Nucleus accumbens (tissue), 56 donors: ENCODE measurements around the gene REV1.
"Not testable (repeated sequence)": the region's sequence is repeated elsewhere in the genome, so short reads cannot be mapped to it uniquely, and the experiment has no call there.

Experiments
- DNase-seq, 56 donors: peaks; one replicate each; lab custom pipeline; 2025; lab: John Stamatoyannopoulos, UW

The REV1 gene

DNA sequence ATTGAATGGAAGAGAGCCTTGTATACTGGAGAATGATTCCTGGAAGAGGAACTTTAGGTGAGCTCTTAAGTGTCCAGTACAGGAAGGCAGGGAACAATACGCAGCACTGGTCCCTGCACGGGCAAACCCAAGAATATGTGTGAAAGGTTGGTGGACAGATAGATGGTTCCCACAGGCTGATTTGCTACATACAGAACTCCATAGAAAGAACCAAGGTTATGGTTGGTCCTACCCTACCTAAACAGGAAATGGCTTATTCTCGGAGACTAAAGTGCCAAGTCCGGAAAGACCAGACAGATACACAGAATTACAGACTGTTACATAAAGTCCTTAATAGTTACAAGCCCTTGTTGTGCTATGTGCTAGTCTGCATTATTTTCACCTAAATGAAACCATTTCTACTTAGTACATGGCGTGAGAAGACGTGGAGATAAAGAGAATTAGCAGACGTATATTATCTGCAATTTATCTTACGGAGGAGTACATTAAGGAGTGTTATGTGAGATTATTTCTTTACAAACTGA lies 1.2 kb downstream of the REV1 start:
- DNase-seq = no peak

DNA sequence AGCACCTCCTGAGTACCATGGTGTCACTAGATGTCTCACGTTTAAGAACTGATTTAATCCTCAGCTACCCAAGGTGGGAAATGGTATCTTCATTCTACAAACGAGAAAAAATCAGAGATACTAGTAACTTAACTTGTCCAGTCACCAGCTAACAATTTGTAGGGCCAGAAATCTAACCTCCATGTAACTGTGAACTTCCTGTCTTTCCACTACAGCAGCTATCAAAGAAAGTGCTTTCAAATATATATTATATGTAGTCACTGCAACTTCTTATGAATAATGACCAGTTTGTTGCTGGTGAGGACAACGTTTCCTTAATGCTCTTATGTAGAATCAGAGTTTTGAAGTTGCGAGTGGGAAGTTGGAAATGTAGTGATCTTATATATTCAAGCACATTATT lies 1.9 kb downstream of the REV1 start:
- DNase-seq = no peak

DNA sequence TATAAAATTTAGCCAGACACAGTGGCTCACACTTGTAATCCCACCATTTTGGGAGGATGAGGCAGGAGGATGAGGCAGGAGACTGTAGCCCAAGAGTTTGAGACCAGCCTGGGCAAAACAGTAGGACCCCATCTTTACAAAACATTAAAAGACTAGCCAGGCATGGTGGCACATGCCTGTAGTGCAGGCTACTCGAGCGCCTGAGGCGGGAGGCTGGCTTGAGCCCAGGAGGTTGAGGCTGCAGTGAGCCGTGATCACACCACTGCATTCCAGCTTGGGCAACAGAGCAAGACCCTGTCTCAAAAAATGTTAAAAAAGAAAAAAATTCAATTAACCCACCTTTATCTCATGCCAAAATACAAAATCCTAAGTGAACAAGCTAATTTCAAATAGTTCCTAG lies 4.0 kb downstream of the REV1 start:
- no peak for DNase-seq

DNA sequence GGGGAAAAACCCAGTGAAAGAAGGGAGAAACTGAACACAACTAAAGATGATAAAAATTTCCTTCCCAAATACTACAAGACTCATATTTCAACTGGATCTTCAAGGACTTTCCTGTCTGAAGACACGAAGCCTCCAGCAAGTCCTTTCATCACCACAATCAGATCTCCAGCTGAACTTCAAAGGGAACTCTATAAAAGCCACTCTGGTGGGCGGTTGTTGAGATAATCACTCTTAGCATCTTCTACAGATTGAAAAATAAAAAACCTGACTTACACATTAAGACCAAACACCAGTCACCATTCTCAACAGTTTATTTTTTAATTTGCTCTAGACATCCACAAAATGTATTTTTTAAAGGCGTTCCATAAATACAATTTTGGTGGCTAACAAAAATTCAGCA lies 4.4 kb downstream of the REV1 start:
- DNase-seq = no peak

DNA sequence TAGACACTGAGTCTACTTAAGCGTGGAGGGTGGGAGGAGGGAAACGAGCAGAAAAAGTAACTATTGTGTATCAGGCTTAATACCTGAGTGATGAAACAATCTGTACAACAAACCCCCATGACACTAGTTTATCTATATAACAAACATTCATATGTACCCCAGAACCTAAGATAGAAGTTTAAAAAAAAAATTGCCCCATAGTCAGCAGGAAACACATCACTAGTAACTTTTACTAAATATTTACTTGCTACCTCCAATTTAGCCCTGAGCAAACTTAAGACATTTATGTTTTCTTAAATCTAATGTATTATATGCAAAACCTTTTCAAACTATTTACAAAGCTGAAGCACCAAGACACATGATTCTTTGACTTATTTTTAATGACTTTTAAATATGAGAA lies 5.6 kb downstream of the REV1 start:
- DNase-seq = no peak

DNA sequence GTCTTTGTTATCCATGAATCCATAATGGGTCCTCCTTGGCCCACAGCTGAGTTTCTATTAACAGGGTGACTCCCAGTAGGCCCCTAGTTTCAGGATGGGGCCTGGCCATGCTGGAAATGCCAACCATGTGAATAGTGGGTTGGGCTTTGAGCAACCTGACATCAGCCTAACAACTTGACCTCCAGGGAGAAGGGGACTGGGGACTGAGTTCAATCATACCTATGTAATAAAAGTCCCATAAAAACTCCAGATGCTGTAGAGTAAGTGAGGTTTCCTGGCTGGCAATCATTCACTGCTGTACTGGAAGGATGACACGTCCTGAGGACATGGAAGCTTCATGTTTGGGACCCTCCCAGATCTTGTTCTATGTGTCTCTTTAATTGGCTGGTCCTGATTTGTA lies 7.9 kb downstream of the REV1 start:
- no peak for DNase-seq

DNA sequence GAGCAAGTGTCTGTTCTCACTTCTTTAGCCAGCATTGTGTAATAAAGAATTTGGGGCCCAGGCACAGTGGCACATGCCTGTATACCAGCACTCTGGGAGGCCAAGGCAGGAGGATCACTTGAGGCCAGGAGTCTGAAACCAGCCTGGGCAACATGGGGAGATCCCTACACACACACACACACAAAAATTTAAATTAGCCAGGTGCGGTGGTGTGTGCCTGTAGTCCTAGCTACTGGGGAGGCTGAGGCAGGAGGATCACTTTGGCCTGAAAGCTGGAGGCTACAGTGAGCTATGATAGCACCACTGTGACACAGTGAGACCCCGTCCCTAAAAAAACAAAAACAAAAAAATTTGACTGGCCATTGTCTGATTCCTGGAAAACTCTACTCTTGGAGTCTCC lies 8.3 kb downstream of the REV1 start:
- no peak for DNase-seq

DNA sequence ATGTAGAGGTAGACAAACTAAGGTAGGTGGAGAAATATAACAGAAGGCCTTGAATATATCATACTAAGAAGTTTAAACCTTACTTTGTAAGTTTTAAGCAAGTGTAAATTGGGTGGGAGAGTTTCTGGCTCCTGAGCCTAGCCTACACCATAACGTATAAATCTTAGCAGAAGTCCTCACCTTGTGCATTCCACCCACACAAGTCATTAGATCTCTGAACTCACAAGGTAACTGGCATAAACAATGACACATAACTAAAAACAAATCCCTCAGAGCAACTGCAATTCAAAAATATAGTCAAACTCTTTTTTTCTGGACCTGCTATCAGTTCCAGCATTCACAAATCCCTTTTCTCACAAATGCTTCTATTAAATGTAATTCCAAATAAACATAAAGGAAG lies 9.4 kb downstream of the REV1 start:
- no peak for DNase-seq

DNA sequence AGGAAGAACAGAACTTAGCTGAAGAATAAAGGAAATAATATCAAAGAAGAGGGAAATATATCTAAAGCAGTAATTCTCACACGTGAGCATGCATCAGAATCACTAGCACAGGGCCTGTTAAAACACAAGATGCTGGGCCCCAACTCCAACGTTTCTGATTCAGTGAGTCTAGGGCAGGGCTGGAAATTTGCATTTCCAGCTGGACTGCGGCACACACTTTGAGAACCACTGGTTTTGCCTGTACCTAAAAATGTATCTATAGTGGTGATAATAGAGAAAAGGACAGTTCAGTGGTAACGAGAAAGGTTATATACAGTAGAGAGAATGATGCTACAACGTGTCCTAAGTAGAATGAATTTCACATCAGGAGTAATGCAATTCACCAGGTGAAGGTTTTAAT lies 11.2 kb downstream of the REV1 start:
- DNase-seq = no peak

DNA sequence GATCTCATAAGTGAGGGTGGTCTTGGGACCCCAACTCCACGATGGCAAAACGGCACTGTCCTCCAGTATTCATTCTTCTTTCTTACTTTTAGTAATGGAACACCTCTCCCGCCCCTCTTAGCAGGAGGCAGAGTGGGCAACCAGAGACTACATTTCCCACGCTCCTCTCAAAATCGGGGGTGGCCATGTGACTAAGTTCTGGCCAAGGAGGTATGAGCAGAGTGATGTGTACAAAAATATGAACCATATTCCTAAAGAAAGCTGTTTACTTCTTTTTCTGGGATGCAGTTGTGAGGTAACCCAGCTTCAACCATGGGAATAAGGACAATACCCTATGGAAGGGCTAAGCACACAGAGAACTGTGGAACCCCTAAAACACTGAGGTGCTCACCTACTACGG lies 12.8 kb downstream of the REV1 start:
- no peak for DNase-seq

DNA sequence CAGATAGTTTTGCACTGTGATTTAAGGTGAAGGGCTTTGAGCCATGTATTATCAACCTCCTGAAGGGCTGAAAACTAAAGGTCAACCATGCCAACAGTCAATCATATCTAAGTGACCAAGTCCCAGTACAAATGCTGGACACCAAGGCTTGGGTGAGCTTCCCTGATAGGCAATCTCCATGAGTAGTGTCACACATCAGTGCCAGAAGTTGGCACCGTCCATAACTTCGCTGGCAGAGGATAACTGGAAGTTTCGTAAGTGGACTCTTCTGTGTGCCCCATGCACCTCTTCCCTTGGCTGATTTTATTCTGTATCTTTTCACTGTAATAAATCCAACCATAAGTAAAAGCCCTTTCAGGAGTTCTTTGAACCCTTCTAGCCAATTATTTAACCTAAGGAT lies 13.2 kb downstream of the REV1 start:
- no peak for DNase-seq

DNA sequence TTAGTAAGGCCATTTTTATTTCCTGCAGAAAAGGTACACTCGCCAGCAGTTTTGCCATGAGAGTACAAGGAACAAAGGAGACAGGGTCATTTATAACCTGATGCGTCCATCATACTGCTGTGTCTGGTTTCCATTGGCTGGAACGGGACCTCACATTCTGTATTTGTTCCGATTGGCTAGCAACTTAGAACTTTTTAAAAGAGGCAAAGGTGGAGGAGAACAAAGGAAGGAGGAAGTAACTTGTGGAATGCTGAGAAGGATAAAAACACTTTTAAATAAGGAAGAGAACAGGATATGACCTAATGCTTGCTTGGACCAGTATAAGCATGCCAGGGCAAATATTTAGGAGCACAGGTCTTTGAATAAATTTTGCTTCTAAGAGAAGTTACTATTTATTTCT lies 14.7 kb downstream of the REV1 start:
- DNase-seq = not testable (repeated sequence)

DNA sequence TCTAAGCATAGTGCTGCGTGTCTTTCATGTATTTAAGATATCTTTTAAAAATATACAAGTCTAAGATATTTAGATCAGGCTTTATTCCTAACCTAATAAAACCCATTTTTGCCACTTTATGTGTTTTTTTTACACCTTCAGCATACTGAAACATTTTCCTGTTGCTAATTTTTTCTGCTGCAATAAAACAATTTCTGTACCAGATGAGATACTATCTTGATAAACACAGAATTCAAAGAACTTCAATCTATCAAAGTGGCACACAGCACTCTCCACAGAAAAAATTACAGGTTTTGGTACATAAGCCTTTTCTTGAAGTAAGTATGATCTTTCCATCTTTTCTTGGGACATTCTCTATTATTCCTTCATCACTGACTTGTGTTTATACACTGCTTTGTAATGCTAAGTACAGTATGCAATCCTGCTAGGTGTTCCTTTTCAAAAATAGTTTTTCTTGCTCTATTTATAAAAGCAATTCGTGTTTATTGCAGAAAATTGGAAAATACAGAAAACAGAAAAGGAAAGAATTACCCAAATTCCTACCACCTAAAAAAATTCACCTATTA lies 16.2 kb downstream of the REV1 start:
- no peak for DNase-seq

DNA sequence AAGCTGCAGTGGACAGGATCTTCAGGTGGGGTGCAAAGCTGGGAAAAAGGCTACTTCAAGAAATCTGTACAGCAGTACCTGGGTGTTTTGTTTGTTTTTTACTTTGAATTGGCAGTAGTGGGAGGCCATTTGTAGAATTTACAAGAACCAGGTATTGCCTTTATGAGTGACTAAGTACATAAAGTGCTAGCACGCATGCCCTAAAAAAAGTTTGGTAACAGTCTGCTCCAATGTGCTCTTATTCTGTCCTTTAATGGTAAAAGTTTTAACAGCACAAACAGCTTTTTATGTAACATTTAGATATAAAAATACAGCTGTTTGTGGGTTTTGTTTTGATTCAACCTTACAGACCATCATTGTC lies 17.2 kb downstream of the REV1 start:
- DNase-seq = no peak

DNA sequence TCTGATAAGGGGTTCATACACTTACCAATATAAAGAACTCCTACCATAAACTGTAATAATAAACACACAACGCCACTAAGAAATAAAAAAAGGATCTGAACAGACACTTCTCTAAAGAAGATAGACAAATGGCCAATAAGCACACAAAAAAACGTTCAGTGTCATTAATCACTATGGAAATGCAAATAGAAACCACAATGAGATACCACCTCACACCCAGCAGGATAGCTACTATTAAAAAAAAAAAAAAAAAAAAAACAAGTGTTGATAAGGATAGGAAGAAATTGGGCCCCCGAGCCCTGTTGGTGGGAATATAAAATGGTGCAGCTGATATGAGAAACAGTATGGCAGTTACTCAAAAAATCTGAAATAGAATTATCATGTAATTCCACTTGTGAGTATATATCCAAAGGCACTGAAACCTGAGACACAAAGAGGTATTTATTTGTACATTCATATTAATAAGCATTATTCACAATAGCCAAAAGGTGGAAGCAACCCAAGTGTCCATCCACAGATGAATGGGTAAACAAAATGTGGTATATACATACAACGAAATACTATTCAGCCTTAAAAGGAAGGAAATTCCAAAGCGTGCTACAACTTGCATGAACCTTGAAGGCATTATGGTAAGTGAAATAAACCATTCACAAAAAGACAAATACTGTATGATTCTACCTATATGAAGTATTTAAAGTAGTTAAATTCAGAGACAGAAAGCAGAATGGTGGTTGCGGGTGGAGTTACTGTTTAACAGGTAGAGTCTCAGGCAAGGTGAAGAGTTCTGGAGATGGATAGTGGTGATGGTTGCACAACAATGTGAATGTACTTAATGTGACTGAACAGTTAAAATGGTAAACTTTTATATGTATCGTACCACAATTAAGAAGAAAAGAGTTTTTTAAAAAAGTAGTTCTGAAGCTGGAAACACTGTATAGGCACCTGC lies 17.9 kb downstream of the REV1 start:
- no peak for DNase-seq

DNA sequence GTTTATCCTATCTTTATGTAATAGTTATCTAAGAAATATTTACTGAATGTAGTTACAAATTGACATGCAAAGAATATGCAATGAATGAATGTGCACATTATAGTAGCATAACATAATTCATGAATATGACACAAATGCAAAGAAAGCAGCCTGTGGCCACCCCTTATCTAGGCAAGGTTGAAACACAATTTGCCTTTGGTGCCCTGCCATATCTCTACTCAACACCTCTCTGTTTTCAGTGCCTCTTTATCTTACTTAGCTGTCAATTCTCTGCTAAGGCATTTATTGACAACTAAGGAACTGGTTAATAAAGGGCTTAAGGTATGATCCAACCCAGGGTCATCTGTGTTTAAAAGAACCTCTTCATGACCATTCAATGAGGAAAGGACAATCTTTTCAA lies 18.9 kb downstream of the REV1 start:
- DNase-seq = no peak

DNA sequence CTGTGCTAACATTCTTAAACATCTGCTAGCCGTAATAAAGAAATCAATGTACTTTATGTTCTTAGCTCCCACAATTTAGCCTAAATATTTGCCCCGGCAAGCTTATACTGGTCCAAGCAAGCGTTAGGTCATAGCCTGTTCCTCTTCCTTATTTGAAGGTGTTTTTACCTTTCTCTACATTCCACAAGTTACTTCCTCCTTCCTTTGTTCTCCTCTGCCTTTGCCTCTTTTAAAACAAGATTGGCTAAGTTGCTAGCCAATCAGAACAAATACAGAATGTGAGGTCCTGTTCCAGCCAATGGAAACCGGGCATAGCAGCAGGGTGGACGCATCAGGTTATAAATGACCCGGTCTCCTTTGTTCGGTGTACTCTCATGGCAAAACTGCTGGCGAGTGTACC lies 19.4 kb downstream of the REV1 start:
- DNase-seq = not testable (repeated sequence)

DNA sequence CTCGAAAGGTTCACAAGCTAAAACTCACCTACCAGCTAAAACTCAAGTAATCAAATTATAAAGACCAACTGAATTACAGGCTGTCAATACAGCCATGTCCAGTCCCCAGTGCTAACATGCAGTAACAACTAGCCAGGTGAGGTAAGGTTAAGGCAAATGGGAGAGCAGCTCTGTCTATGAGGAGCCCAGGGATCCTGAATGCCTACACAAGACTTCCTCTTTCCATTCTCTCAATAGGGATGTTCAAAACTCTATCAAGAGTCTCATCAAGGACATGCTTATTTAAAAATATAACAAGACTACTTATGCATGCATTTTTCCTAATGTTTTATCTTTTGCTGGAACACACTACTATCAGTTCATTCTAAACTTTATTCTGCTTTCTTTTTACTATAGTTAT lies 20.4 kb downstream of the REV1 start:
- DNase-seq = no peak

DNA sequence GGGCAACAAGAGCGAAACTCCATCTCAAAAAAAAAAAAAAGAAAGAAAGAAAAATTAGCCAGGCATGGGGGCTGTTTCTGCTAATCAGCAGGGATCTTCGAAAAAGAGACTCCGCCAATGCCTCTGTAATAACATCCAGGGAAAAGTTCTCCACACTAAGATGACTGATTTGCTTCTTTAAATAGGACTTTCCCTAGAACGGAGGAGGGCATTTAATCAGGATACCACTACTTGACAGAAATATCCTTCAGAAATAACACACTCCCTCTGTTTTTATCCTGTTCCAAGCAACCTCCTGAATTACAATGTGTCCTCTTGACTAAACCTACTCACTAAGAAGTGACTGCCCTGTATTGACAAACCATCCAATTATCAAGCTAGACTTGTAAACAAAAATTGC lies 21.7 kb downstream of the REV1 start:
- DNase-seq = no peak

DNA sequence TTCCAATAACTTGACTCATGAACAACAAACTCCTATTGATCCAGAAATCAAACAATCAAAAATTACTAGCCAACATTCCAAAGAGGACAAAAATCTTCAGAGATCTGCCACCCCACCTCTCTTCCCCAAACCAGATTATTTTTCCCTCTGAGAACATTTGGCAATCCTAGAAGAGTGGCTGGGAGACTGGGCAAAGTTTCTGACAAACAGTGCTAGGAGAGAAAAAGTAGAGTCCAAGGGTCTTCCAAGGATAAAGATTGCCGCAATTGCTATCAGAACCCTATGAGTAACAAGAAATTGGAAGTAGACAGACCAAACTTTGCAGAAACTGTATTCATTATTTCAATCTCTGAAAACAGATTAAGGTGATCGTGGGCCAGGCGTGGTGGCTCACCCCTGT lies 22.4 kb downstream of the REV1 start:
- no peak for DNase-seq

DNA sequence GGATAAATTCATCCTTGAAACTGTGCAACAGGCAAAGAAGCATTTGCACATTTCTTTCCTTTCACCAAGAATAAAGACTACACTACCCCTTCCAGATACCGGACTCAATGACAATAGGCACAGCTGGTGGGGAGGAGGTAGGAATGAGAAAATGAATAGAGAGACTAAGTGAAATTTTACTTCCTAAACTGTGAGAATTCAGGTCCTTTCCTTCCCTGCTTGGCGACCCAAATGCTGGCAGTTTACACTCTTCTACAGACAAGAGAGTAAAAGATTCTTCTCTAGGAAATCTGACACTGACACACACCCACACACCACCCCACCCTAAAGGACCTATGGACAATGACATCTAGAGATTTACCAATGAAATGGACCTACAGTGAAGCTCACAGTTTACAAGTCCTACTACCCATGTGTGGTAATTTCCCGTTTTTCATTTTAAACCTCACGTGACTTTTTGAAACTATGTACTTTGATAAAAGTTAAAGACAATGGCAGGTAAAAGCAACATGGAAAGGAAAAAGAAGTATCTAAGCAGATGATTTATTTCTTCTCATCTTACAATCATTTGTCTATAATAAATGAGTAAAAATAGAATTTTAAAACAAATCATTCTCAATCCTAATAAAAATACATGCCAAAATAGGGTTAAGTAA lies 27.9 kb downstream of the REV1 start:
- DNase-seq = no peak

DNA sequence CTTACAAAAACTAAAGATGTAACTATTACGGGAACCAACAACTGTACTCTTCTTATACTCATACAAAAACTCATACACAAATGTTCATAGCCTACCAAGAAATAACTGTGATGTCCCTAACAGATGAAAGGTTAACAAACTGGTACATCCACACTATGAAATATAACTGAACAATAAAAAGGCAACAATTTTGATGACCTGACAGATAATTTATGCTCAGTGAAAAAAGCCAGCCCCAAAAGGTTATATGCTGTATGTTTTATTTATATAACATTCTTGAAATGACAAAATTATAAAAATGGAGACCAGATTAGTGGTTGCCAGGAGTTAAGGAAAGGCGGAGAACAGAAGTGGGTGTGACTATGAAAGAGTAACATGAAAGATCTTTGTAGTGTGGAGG lies 31.3 kb downstream of the REV1 start:
- no peak for DNase-seq
